OCI-M1 (cell line): ENCODE results near the gene CNTNAP2.

Experiments
- DNase-seq: peaks from one replicate; lab custom pipeline; 2025; lab: John Stamatoyannopoulos, UW

CNTNAP2 gene

GRCh38 chr7:146424084-146424483 is 307.5 kb downstream of the CNTNAP2 start:
- no peak for DNase-seq

- no peak for DNase-seq
These were observed 316.9 kb downstream of the CNTNAP2 start for GRCh38 chr7:146433501-146433900.

GRCh38 chr7:146443102-146443501 is 326.5 kb downstream of the CNTNAP2 start:
- DNase-seq, result no peak

- DNase-seq, result no peak
These were observed 333.0 kb downstream of the CNTNAP2 start for GRCh38 chr7:146449625-146450024.

- DNase-seq, result no peak
These were observed 338.6 kb downstream of the CNTNAP2 start for GRCh38 chr7:146455091-146455655.

- DNase-seq, result no peak
These were observed 362.4 kb downstream of the CNTNAP2 start for GRCh38 chr7:146479040-146479439.

GRCh38 chr7:146486519-146486918 is 369.9 kb downstream of the CNTNAP2 start:
- no peak for DNase-seq

- no peak for DNase-seq
These were observed 375.4 kb downstream of the CNTNAP2 start for GRCh38 chr7:146492017-146492416.

GRCh38 chr7:146494952-146495596 is 378.5 kb downstream of the CNTNAP2 start:
- no peak for DNase-seq

GRCh38 chr7:146496657-146497056 is 380.1 kb downstream of the CNTNAP2 start:
- DNase-seq, result no peak

- no peak for DNase-seq
These were observed 383.4 kb downstream of the CNTNAP2 start for GRCh38 chr7:146499970-146500369.

GRCh38 chr7:146503844-146504243 is 387.2 kb downstream of the CNTNAP2 start:
- no peak for DNase-seq

GRCh38 chr7:146510088-146510680 is 393.6 kb downstream of the CNTNAP2 start:
- DNase-seq, result peak; percentile 20

- peak; percentile 1 for DNase-seq
These were observed 397.7 kb downstream of the CNTNAP2 start for GRCh38 chr7:146514304-146514703.

GRCh38 chr7:146528581-146528980 is 412.0 kb downstream of the CNTNAP2 start:
- DNase-seq, result peak; percentile 43

- peak; percentile 20 for DNase-seq
These were observed 423.2 kb downstream of the CNTNAP2 start for GRCh38 chr7:146539836-146540235.

GRCh38 chr7:146542101-146542500 is 425.5 kb downstream of the CNTNAP2 start:
- DNase-seq, result no peak

- no peak for DNase-seq
These were observed 428.1 kb downstream of the CNTNAP2 start for GRCh38 chr7:146544748-146545147.

- DNase-seq, result no peak
These were observed 432.2 kb downstream of the CNTNAP2 start for GRCh38 chr7:146548816-146549215.

GRCh38 chr7:146554556-146554955 is 438.0 kb downstream of the CNTNAP2 start:
- DNase-seq, result no peak

- no peak for DNase-seq
These were observed 441.4 kb downstream of the CNTNAP2 start for GRCh38 chr7:146557971-146558469.

- DNase-seq, result no peak
These were observed 449.3 kb downstream of the CNTNAP2 start for GRCh38 chr7:146565872-146566271.

- DNase-seq, result no peak
These were observed 459.3 kb downstream of the CNTNAP2 start for GRCh38 chr7:146575903-146576302.
